Kidney epithelial cell (primary cell): Measurements from ENCODE around the gene PKNOX2. TPM values are rescaled to one million over a fixed set of nuclear protein-coding genes. Genes with fewer than 3 reads are reported as not detected.

Experiments used
- DNase-seq: peaks from one replicate; pipeline ENCODE4 v3.0.0-alpha.2; 2010; ENCODE audit warnings: low read depth
- H3K27me3 ChIP-seq: 2 replicates; pipeline ENCODE4 v1.6.0; 2011; ENCODE audit warnings: low read length; ENCODE audit not compliant: control insufficient read depth, insufficient read depth
- H3K36me3 ChIP-seq: 2 replicates; pipeline ENCODE4 v1.5.1; 2011; ENCODE audit warnings: low read length; ENCODE audit not compliant: control insufficient read depth, insufficient read depth
- H3K4me3 ChIP-seq: 2 replicates; pipeline ENCODE4 v1.5.1; 2011; ENCODE audit warnings: low read depth, mild to moderate bottlenecking, control low read depth, low read length
- total RNA-seq: library from RNA; depleted of rRNA; stranded (reverse); fragments of >200 nt; gene quantifications from 2 replicates; pipeline ENCODE4 v1.2.3, GENCODE V29; 2015
- TF ChIP-seq, protein P1 (sequence below): IDR thresholded peaks from 2 replicates; pipeline ENCODE4 v1.5.1; 2011; ENCODE audit warnings: mild to moderate bottlenecking, moderate library complexity, low read length, control low read depth, inconsistent platforms; ENCODE audit not compliant: insufficient read depth, poor library complexity, severe bottlenecking

PKNOX2 gene
- total RNA-seq, 1 donor from 2014 or later: 0.42 TPM

DNA sequence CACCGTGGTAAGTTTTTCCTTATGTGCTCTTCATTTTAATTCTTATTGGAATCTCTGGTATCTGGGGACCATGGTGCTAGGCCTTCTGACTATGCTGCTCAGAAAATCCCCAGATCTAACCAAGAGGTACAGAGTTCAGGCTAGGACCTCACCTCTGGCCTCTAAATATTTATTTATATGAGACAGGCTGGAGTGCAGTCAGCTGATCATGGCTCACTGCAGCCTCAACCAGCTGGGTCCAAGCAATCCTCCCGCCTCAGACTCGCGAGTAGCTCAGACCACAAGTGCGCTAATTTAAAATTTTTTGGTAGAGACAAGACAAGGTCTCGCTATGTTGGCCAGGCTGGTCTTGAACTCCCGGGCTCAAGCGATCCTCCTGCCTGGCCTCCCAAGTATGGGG lies 38.4 kb downstream of the PKNOX2 start:
- Histone ChIP-seq H3K36me3 (no peaks in the 10 kb centered on the region), H3K27me3 (peaks cover 3% of the 10 kb centered on the region), H3K4me3 (no peak overlapping the region)
- DNase-seq: no peak
- TF ChIP-seq, protein P1, sequence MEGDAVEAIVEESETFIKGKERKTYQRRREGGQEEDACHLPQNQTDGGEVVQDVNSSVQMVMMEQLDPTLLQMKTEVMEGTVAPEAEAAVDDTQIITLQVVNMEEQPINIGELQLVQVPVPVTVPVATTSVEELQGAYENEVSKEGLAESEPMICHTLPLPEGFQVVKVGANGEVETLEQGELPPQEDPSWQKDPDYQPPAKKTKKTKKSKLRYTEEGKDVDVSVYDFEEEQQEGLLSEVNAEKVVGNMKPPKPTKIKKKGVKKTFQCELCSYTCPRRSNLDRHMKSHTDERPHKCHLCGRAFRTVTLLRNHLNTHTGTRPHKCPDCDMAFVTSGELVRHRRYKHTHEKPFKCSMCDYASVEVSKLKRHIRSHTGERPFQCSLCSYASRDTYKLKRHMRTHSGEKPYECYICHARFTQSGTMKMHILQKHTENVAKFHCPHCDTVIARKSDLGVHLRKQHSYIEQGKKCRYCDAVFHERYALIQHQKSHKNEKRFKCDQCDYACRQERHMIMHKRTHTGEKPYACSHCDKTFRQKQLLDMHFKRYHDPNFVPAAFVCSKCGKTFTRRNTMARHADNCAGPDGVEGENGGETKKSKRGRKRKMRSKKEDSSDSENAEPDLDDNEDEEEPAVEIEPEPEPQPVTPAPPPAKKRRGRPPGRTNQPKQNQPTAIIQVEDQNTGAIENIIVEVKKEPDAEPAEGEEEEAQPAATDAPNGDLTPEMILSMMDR: no peak

DNA sequence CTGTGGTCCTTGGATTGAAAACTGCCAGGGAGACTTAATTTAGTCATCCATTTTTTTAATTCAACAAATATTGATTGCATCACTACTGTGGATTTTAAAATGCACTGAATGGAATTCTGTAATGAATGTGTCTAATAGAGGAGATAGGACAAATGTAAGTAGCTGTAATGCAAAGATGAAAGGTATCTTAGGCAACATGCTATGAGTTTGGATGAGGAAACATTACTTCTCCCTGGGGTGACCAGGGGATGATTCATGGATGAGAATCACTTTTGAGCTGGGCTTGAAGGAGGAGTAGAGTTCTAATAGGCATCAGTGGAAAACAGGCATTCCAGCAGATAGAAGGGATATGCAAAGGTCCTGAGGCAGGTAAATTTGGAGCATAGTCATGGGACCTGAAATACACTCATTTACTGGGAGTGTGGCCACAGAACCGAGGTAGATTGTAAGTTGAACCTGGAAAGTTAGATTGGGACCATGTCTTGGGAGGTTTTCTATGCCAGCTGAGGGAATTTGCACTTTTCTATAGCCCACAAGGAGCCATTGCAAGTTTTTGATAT lies 43.4 kb downstream of the PKNOX2 start:
- DNase-seq: no peak
- H3K27me3 ChIP-seq: peaks cover 4% of the 10 kb centered on the region
- TF ChIP-seq, protein P1: no peak
- no peaks in the 10 kb centered on the region for H3K36me3 ChIP-seq
- H3K4me3 ChIP-seq: no peak overlapping the region

DNA sequence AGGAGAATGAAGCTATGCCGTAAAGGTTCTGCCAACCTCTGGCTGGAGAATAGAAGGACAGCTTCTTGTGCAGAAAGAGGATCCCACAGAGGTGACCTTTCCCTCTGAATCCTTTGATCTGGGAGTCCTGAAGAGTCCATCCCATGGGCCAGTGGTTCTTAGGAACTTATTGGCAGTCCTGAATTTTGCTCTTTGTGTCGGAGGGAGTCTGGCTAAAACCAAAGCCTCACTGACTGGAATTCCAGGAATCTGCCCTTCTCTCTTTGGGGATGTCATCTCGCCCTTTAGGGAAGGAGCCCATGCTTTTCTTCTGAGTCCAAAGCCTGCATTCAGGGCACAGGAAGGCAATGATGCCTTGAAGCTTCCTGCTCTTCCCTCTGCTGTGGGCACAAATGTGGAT lies 45.5 kb downstream of the PKNOX2 start:
- Histone ChIP-seq H3K4me3 (no peak overlapping the region), H3K36me3 (no peaks in the 10 kb centered on the region), H3K27me3 (peaks cover 4% of the 10 kb centered on the region)
- DNase-seq: no peak
- TF ChIP-seq, protein P1: no peak

DNA sequence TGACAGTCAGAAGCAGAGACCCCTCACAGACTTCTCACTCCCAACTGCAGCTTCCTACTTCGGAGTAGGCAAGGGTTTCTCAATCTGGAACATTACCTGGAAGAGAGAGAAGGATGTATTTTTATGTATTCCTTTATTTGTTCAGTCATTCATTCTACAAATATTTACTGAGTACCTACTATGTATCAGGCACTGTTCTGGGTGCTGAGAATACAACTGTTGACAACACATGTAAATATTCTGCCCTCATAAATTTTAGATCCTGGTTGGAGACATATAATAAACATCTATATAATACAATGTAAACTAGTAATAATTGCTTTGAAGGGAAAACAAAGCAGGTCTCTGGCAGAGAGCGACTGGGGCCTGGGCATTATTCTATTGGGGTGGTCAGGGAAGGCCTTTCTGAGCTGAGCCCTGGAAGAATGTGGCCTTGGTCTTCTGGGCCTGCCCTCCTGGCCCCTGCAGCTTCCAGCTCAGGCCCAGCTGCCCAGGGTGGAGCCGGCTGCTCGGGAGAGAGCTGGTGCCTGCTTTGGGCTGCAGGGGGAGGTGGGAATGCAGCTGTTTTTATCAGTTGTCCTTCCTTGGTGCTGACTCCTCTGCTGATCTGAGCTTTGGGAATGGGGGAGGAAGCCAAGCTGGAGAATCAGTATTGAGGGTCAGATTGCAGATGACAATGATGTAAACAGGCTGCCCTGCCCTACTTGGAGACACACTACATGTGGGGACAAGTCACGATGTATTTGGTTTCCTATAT lies 46.8 kb downstream of the PKNOX2 start:
- no peak for DNase-seq
- TF ChIP-seq, protein P1: no peak
- Histone ChIP-seq H3K27me3 (peaks cover 4% of the 10 kb centered on the region), H3K36me3 (no peaks in the 10 kb centered on the region), H3K4me3 (no peak overlapping the region)

DNA sequence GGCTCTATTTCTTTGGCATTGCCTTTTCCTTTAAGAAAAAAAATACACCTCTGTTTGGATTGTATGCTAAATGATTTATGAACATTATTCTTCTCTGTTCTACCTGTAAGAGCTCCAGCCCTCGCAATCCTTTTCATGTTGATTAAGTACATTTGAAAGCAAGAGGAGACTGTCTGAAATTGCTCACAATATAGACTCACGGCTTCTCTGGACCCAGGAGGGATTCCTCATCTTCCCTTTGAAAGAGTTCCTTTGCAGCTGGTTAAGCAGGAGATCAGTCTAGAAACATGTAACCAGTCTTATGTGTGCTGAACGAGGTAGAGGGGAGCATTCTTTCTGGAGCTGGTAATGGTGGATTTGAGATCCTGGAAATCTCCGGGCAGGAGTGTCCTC lies 47.4 kb downstream of the PKNOX2 start:
- H3K36me3 ChIP-seq: no peaks in the 10 kb centered on the region
- TF ChIP-seq, protein P1: no peak
- no peak overlapping the region for H3K4me3 ChIP-seq
- no peak for DNase-seq
- peaks cover 4% of the 10 kb centered on the region for H3K27me3 ChIP-seq
